GM19035 (cell line): ENCODE results near the gene PMF1.
A peak's percentile ranks its signal among the peaks of the same experiment; 100 is the strongest.

ENCODE experiments used
- ATAC-seq: cut with Tn5 transposase; IDR thresholded peaks from one replicate; pipeline ENCODE4 v1.9.1; 2021; ENCODE audit not compliant: unreplicated experiment

PMF1 gene

GRCh38 chr1:156262461-156263287, 49.9 kb downstream of the PMF1 start:
- no peak for ATAC-seq

GRCh38 chr1:156263288-156263655, 50.5 kb downstream of the PMF1 start:
- no peak for ATAC-seq

GRCh38 chr1:156266051-156266450, 53.2 kb downstream of the PMF1 start:
- no peak for ATAC-seq

GRCh38 chr1:156268336-156268735, 55.5 kb downstream of the PMF1 start:
- no peak for ATAC-seq

GRCh38 chr1:156270314-156270713, 57.5 kb downstream of the PMF1 start:
- no peak for ATAC-seq

- ATAC-seq, result no peak
Measured at GRCh38 chr1:156276532-156276931, 63.7 kb downstream of the PMF1 start.

GRCh38 chr1:156276966-156277381, 64.2 kb downstream of the PMF1 start:
- no peak for ATAC-seq

GRCh38 chr1:156279837-156280236, 67.0 kb downstream of the PMF1 start:
- no peak for ATAC-seq

- ATAC-seq, result no peak
Measured at GRCh38 chr1:156281281-156281680, 68.5 kb downstream of the PMF1 start.

GRCh38 chr1:156281693-156282478, 69.1 kb downstream of the PMF1 start:
- ATAC-seq, result no peak

GRCh38 chr1:156282479-156283222, 69.8 kb downstream of the PMF1 start, which contains the start of gene SMG5:
TSS of gene SMG5 (minus strand) at chr1:156282825. CDS start at chr1:156282680, 145 bp downstream.
- ATAC-seq, result peak; percentile 73

- no peak for ATAC-seq
Measured at GRCh38 chr1:156283521-156283920, 70.7 kb downstream of the PMF1 start.

GRCh38 chr1:156284112-156284511, 71.3 kb downstream of the PMF1 start, which contains the start of gene TMEM79:
TSS of gene TMEM79 (plus strand) at chr1:156284325. CDS start at chr1:156285227, 902 bp downstream.
- no peak for ATAC-seq

GRCh38 chr1:156284757-156285156, 72.0 kb downstream of the PMF1 start:
- ATAC-seq, result no peak

GRCh38 chr1:156285437-156285836, 72.6 kb downstream of the PMF1 start:
- ATAC-seq, result no peak

- ATAC-seq, result no peak
Measured at GRCh38 chr1:156286061-156286460, 73.3 kb downstream of the PMF1 start.
